ENCODE measurements around the gene COMMD9.

GRCh38 chr11:36254713-36255112 is 34.5 kb downstream of the COMMD9 start:
- TF ChIP-seq CTCF (IDR thresholded peaks at IDR 0.05; ENCODE audit: low read length) (no peak), EZH2 (IDR thresholded peaks at IDR 0.05; ENCODE audit: borderline replicate concordance, low read length) (no peak)

All from OCI-LY1 (cell line).